GM18909 (cell line): ENCODE data around the gene NRXN2.

Source experiments
- ATAC-seq: cut with Tn5 transposase; IDR thresholded peaks from one replicate; pipeline ENCODE4 v1.9.1; 2021; ENCODE audit warnings: mild to moderate bottlenecking; ENCODE audit not compliant: unreplicated experiment, poor library complexity

The NRXN2 gene

GRCh38 chr11:64745521-64746328, 22.7 kb upstream of the NRXN2 start:
- ATAC-seq: peak; percentile 35

GRCh38 chr11:64745189-64745520, 22.2 kb upstream of the NRXN2 start:
- ATAC-seq: peak; percentile 30

- no peak for ATAC-seq
Measured at GRCh38 chr11:64744544-64745188, 21.7 kb upstream of the NRXN2 start.

- no peak for ATAC-seq
Measured at GRCh38 chr11:64743591-64744543, 20.9 kb upstream of the NRXN2 start, which contains the start of gene RASGRP2. Gene RASGRP2, minus strand, starts transcription at chr11:64744142. Its CDS starts 1,276 bp downstream, at chr11:64742866.

DNA sequence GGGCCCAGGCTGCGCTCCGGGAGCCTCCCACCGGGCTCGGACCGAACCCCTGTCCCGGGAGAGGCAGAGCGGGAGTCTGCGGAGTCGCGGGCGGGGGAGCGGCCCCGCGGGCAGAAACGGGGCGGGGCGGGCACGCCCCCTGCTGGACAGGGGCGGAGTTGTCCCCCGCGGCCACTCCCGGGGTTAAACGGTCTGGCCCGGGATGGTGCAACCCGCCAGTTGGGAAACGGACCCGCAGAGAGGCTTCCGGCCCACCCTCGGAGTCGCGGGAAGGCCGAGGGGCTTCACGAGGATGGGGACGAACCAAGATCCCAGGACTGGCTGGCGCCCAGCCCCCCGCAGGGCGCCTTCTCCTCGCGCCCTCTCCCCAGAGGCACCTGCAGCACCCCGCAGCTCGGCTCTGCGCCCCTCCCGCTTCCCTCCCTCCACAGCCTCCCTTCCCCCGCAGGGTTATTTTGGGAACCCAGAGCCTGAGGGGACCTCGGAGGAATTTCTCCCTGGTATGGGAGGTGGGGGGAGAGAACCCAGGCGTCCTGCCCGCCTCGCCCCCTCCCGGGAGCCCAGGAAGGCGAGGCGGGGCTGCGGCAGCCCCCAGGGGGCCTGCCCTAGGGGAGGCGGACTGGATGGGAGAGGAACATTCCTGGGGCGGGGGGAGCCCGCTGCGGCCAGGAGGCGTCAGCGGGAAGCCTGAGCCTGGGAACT, 20.0 kb upstream of the NRXN2 start:
- no peak for ATAC-seq

DNA sequence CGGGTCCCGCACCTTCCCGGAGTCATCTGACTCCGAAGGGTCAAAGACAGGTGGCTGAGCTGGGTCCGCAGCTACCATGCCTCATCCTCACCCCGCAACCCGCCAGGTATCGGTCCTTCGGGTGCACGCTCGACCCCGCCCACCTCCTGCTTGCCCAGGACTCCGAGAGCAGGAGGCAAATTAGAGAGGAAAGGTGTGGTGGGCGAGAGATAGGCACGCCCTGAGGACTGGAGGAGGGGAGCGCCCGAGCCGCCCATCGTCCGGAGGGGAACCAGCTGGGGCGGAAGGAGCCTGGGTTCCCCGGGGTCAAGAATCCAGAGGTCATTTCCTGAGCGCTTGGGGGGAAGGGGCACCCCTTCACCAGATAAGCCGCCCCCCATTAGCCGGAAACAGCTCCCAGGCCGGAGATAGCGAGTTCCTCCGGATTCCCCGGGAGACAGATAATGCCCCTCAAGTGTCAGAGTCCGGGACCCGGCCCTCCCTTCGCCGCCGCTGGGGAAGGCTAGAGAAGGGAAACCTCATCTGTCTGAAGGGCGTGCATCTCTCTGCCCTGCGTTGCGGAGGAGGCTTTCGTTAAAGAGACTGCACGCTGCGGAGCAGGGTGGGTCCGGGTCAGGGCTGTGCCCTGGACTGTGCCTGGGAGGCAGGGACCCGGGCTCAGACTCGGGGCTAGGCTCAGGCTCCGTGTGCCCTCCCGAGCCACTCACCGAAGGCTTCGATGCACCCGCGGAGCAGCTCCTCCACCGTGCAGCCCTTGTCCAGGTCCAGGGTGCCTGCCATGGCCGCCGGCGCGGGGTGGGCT, 19.3 kb upstream of the NRXN2 start:
- no peak for ATAC-seq

DNA sequence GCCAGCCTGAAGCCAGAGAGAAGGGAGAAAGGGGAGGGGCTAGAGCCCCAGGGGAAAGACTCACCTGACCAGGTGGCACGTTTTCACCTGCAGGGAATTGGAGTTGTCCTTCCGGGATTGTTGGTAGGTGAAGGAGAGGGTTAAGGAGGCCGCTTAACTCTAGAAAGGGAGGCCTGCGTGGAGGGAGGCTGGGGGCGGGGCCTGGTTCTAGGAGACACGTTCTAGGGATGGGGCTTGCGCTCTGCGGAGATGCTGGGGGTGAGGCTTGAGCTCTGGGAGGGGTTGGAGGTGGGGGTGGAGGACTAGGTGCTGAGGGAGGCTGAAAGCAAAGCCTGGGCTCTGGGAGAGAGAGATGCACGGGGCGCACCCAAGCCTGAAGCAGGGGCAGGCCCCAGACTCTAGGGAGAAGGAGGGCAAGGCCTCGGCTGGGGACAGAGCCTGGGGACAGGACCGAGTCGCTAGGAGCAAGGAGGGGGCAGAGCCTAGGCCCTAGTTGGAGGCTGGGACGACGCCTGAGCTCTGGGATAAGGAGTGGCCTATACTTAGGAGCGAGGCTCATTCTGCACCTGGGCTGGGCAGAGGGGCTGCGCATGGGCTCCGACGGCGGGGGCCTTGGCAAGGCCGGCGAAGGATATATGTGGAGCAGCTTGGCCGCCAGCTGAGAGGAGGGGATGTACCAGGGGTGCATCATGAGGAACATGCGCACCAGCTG, 18.5 kb upstream of the NRXN2 start:
- no peak for ATAC-seq

GRCh38 chr11:64739871-64740270, 16.9 kb upstream of the NRXN2 start:
- ATAC-seq: no peak

- no peak for ATAC-seq
Measured at GRCh38 chr11:64736654-64737053, 13.7 kb upstream of the NRXN2 start.

DNA sequence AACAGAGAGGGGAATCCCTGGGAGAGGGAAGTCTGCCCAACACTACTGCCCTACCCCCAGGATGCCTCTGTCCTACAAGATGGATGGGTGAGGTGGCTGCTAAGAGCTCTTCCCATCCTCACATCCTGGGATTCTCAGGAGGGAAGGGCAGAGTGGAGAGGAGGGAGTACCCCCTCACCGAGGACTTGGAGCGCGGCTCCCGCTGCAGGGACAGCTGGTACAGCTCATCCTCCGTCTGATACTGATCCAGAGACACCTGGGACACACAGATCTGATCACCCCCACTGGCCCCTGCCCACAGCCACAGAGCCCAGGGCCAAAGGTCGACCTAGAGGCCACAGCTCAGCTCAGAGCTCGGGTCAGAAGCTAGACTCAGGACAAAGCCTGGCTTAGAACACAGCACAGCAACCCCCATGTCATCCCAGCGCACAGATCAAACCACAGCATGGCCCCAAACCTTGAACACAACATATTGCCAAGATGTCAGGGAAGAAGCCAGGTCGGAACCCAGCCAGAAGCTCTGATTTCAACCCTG, 12.8 kb upstream of the NRXN2 start:
- no peak for ATAC-seq

GRCh38 chr11:64734811-64735724, 12.1 kb upstream of the NRXN2 start:
- ATAC-seq: no peak

DNA sequence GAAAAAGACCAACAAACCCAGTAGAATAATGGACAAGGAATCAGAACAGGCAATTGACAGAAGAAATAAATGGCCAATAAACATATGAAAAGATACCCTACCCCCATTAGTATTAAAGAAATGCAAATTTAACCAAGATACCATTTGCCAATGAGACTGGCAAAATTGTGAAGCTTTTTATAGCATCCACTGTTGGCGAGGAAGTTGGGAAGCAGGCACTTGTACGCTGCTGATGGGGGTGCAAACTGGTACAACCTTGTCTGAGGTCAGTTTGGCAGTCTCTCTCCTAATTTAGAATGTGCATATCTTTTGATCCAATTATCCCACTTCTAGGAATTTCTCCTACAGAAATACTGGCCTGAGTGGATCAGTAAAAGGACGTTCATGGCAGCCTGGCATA, 8.6 kb upstream of the NRXN2 start:
- ATAC-seq: no peak

GRCh38 chr11:64729851-64730382, 6.9 kb upstream of the NRXN2 start:
- ATAC-seq: no peak

- no peak for ATAC-seq
Measured at GRCh38 chr11:64728757-64729365, 5.9 kb upstream of the NRXN2 start.

GRCh38 chr11:64726867-64727530, 4.0 kb upstream of the NRXN2 start:
- no peak for ATAC-seq

GRCh38 chr11:64726211-64726641, 3.2 kb upstream of the NRXN2 start:
- ATAC-seq: no peak
